Testis (tissue), 2 donors: ENCODE results near the gene ZNF283.
"Not testable (repeated sequence)": the region's sequence is repeated elsewhere in the genome, so short reads cannot be mapped to it uniquely, and the experiment has no call there.

Experiments used
- POLR2A ChIP-seq: fragments of 450-650 bp; IDR thresholded peaks from one replicate; pipeline ENCODE4 v1.6.1; 2017; ENCODE audit warnings: antibody characterized with exemption, mild to moderate bottlenecking, moderate library complexity
- TF ChIP-seq, protein P1 (sequence below), 3 experiments: fragments of 450-650 bp in 2 of 3; fragments of 200-600 bp in 1 of 3; sonication (generic) in 1 of 3; IDR thresholded peaks; one replicate each; pipeline ENCODE4 v1.5.1; 2016 to 2019; ENCODE audit warnings: antibody characterized with exemption in 3 of 3, mild to moderate bottlenecking in 2 of 3, moderate library complexity in 1 of 3

DNA sequence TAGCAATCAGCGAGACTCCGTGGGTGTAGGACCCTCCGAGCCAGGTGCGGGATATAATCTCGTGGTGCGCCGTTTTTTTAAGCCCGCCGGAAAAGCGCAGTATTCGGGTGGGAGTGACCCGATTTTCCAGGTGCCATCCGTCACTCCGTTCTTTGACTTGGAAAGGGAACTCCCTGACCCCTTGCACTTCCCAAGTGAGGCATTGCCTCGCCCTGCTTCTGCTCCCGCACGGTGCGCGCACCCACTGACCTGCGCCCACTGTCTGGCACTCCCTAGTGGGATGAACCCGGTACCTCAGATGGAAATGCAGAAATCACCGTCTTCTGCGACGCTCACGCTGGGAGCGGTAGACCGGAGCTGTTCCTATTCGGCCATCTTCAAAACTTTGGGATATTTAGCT is 39.8 kb downstream of the ZNF283 start:
- TF ChIP-seq, protein P1, sequence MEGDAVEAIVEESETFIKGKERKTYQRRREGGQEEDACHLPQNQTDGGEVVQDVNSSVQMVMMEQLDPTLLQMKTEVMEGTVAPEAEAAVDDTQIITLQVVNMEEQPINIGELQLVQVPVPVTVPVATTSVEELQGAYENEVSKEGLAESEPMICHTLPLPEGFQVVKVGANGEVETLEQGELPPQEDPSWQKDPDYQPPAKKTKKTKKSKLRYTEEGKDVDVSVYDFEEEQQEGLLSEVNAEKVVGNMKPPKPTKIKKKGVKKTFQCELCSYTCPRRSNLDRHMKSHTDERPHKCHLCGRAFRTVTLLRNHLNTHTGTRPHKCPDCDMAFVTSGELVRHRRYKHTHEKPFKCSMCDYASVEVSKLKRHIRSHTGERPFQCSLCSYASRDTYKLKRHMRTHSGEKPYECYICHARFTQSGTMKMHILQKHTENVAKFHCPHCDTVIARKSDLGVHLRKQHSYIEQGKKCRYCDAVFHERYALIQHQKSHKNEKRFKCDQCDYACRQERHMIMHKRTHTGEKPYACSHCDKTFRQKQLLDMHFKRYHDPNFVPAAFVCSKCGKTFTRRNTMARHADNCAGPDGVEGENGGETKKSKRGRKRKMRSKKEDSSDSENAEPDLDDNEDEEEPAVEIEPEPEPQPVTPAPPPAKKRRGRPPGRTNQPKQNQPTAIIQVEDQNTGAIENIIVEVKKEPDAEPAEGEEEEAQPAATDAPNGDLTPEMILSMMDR (IDR thresholded peaks at IDR 0.05) = not testable (repeated sequence)
- TF ChIP-seq POLR2A = not testable (repeated sequence)
